Activated CD4-positive, alpha-beta T cell treated with anti-CD3 and anti-CD28 coated beads for 24 hours (primary cell): ENCODE data around the gene HOXC4.
A peak's percentile ranks its signal among the peaks of the same experiment; 100 is the strongest.

Experiments used
- DNase-seq, 2 donors: peaks; one replicate each; pipeline ENCODE4 v3.0.0-alpha.2; 2020; ENCODE audit warnings: low read depth in 2 of 2

HOXC4 gene

GRCh38 chr12:54015018-54015931 lies 38.4 kb upstream of the HOXC4 start:
- no peak for DNase-seq

GRCh38 chr12:54016051-54016450 lies 37.6 kb upstream of the HOXC4 start:
- no peak for DNase-seq

GRCh38 chr12:54016478-54016964 lies 37.1 kb upstream of the HOXC4 start:
- DNase-seq: no peak

GRCh38 chr12:54017027-54017788 lies 36.4 kb upstream of the HOXC4 start:
- no peak for DNase-seq

GRCh38 chr12:54017878-54018467 lies 35.7 kb upstream of the HOXC4 start:
- DNase-seq: peak; percentile 36 to 47

- DNase-seq: no peak
Observed at GRCh38 chr12:54018468-54018984, 35.1 kb upstream of the HOXC4 start.

GRCh38 chr12:54019091-54019811 lies 34.4 kb upstream of the HOXC4 start:
- DNase-seq: no peak

- DNase-seq: no peak
Observed at GRCh38 chr12:54019924-54020590, 33.6 kb upstream of the HOXC4 start.

- no peak for DNase-seq
Observed at GRCh38 chr12:54020591-54021405, 32.8 kb upstream of the HOXC4 start.

- DNase-seq: no peak
Observed at GRCh38 chr12:54021432-54022013, 32.1 kb upstream of the HOXC4 start.

- DNase-seq: no peak
Observed at GRCh38 chr12:54022960-54023884, 30.4 kb upstream of the HOXC4 start.

GRCh38 chr12:54024127-54024526 lies 29.5 kb upstream of the HOXC4 start:
- no peak for DNase-seq

GRCh38 chr12:54024581-54025305 lies 28.9 kb upstream of the HOXC4 start:
- DNase-seq: no peak

GRCh38 chr12:54025499-54026405 lies 27.9 kb upstream of the HOXC4 start:
- DNase-seq: no peak

- no peak for DNase-seq
Observed at GRCh38 chr12:54026640-54027441, 26.8 kb upstream of the HOXC4 start.

- DNase-seq: no peak
Observed at GRCh38 chr12:54027442-54027786, 26.2 kb upstream of the HOXC4 start.
